Lower lobe of right lung (tissue), 2 donors: Measurements from ENCODE around the gene SLC38A11. TPM values are rescaled to one million over a fixed set of nuclear protein-coding genes. Genes with fewer than 3 reads are reported as not detected.
A peak's percentile ranks its signal among the peaks of the same experiment; 100 is the strongest.

ENCODE experiments used
- ATAC-seq, 2 donors: fragments of 200-7000 bp; cut with Tn5 transposase; one replicate each; pipeline ENCODE4 v1.9.1; 2020 to 2022; ENCODE audit warnings: mild to moderate bottlenecking in 2 of 2, moderate library complexity in 2 of 2
- DNase-seq: peaks from one replicate; pipeline ENCODE4 v3.0.0-alpha.2; 2020
- H3K27ac ChIP-seq: fragments of 200-600 bp; one replicate; pipeline ENCODE4 v1.8.0; 2022
- H3K27me3 ChIP-seq: fragments of 200-600 bp; one replicate; pipeline ENCODE4 v1.8.0; 2022; ENCODE audit warnings: low read depth
- H3K36me3 ChIP-seq: fragments of 200-600 bp; one replicate; pipeline ENCODE4 v1.8.0; 2022; ENCODE audit warnings: mild to moderate bottlenecking
- H3K4me1 ChIP-seq: fragments of 200-600 bp; one replicate; pipeline ENCODE4 v1.8.0; 2022
- H3K4me3 ChIP-seq: fragments of 200-600 bp; one replicate; pipeline ENCODE4 v1.8.0; 2022; ENCODE audit warnings: mild to moderate bottlenecking
- H3K9me3 ChIP-seq: fragments of 200-600 bp; one replicate; pipeline ENCODE4 v1.8.0; 2022
- intact Hi-C: fragments of 100-400 bp; cut with DNase I; formaldehyde crosslinking; loops from one replicate; pipeline ENCODE4 v1.11.0; 2022
- total RNA-seq: library from RNA; stranded (reverse); fragmentation: NEBNext Ultra II Directional; extraction: Animal tissue kit (Norgen Biotek cat#: 25700); gene quantifications from one replicate; pipeline ENCODE4 v1.2.1, GENCODE V29; 2021
- TF ChIP-seq, protein P1 (sequence below): fragments of 200-600 bp; IDR thresholded peaks from one replicate; pipeline ENCODE4 v1.8.0; 2022; ENCODE audit warnings: antibody characterized with exemption, mild to moderate bottlenecking
- donor health status: DM: no; HTN: yes; CAD: no; lungs with severe emphysema.

SLC38A11 gene
- total RNA-seq, 1 donor from 2014 or later, result 0.44 TPM

- H3K4me3 ChIP-seq, result no peak overlapping the region
- TF ChIP-seq, protein P1, sequence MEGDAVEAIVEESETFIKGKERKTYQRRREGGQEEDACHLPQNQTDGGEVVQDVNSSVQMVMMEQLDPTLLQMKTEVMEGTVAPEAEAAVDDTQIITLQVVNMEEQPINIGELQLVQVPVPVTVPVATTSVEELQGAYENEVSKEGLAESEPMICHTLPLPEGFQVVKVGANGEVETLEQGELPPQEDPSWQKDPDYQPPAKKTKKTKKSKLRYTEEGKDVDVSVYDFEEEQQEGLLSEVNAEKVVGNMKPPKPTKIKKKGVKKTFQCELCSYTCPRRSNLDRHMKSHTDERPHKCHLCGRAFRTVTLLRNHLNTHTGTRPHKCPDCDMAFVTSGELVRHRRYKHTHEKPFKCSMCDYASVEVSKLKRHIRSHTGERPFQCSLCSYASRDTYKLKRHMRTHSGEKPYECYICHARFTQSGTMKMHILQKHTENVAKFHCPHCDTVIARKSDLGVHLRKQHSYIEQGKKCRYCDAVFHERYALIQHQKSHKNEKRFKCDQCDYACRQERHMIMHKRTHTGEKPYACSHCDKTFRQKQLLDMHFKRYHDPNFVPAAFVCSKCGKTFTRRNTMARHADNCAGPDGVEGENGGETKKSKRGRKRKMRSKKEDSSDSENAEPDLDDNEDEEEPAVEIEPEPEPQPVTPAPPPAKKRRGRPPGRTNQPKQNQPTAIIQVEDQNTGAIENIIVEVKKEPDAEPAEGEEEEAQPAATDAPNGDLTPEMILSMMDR, result no peak
- H3K27me3 ChIP-seq, result no peaks in the 10 kb centered on the region
- no peak overlapping the region for H3K27ac ChIP-seq
- ATAC-seq (no peak), DNase-seq (no peak)
- no peaks in the 10 kb centered on the region for H3K9me3 ChIP-seq
- intact Hi-C loops, result no loop called here
- no peaks in the 10 kb centered on the region for H3K36me3 ChIP-seq
- no peaks in the 10 kb centered on the region for H3K4me1 ChIP-seq
Observed at GRCh38 chr2:164969909-164970690, 14.8 kb upstream of the SLC38A11 start.

DNA sequence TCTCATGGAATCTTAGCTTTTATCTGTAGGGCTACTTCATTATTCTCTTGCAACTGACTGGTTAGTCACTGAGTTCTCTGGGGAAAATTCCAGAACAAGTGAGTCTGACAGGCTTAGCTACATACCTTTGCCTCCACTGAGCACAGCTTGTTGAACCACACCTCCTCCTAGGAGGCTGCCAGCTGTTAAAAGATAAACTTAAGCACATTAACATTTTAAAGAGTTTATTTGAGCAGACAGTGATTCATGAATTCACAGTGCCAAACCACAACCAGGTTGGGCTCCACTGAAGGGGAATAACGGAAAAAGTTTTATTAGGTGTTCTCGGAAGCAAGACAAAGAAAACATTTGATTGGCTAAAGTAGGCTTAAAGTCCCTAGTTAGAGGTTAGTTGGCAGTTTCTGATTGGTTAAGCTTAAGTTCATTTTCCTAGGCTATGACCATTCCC, 12.5 kb upstream of the SLC38A11 start:
- H3K4me1 ChIP-seq, result no peaks in the 10 kb centered on the region
- TF ChIP-seq, protein P1, result no peak
- H3K4me3 ChIP-seq, result no peak overlapping the region
- no peaks in the 10 kb centered on the region for H3K9me3 ChIP-seq
- DNase-seq (no peak), ATAC-seq (peak; percentile 89 to 95)
- H3K36me3 ChIP-seq, result no peaks in the 10 kb centered on the region
- H3K27ac ChIP-seq, result no peak overlapping the region
- H3K27me3 ChIP-seq, result no peaks in the 10 kb centered on the region
- intact Hi-C loops, result no loop called here

DNA sequence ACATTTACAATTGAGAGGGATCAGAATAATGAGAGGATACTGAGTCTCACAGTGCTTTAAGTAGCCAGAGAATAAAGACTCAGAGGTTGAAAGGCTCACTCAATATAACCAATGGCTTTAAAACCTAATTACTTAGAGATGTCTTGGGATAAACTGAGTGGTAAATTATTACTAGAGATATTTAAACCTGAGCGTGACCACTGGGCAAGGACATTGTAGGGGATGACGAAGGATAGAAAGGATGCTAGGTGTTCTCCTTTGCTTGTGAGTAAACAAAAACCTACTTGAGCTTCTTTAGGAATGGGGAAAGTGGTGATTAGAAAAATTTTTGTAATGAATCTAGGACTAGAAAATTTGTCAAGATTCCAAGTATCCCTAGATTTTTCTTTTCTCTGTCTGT, 12.0 kb upstream of the SLC38A11 start:
- H3K4me3 ChIP-seq, result no peak overlapping the region
- no peaks in the 10 kb centered on the region for H3K9me3 ChIP-seq
- no peaks in the 10 kb centered on the region for H3K36me3 ChIP-seq
- intact Hi-C loops, result no loop called here
- no peaks in the 10 kb centered on the region for H3K27me3 ChIP-seq
- TF ChIP-seq, protein P1, result no peak
- H3K27ac ChIP-seq, result no peak overlapping the region
- no peak for DNase-seq
- no peaks in the 10 kb centered on the region for H3K4me1 ChIP-seq
- peak in 1 of 2 donors; percentile 59 for ATAC-seq

DNA sequence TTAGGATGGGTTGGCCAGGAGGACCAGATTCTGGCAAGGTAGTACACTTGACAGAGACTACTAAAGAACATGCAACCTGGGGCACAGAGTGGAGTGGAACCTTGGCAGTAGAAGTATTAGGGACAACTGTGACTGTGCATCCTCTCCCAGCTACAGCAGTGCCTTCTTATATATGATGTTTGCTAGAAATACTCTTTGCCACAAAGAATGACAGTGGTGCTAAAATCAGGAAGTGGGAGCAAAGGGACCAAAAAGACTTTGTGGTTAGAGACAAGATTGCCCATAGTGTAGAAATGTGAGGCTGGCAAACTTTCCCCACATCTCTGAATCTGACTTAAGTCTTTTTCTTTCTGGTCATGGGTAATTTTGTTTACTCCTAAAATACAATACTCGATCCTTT, 9.4 kb upstream of the SLC38A11 start:
- intact Hi-C loops, result no loop called here
- no peaks in the 10 kb centered on the region for H3K4me1 ChIP-seq
- no peak overlapping the region for H3K4me3 ChIP-seq
- H3K27ac ChIP-seq, result no peak overlapping the region
- H3K9me3 ChIP-seq, result no peaks in the 10 kb centered on the region
- no peaks in the 10 kb centered on the region for H3K36me3 ChIP-seq
- no peaks in the 10 kb centered on the region for H3K27me3 ChIP-seq
- no peak for ATAC-seq
- no peak for DNase-seq
- TF ChIP-seq, protein P1, result no peak

DNA sequence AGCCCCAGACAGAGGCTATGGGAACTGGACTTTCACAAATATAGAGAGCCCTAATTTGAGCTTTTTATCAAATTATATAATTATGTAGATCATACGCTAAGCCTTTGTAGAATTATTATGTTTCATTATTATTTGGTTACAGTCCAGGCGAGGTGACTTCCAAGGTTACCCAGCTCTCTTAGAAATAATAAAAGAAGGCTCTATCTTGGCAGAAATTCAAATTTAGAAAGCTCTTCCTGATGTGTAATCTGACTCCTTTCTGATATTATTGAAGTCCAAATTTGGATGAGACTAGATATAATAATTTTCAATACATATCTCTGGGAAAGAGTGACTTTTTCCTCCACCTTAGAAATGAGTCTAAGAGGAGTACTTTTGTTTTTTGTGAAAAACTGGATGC, 4.8 kb upstream of the SLC38A11 start:
- H3K9me3 ChIP-seq, result no peaks in the 10 kb centered on the region
- H3K4me1 ChIP-seq, result no peaks in the 10 kb centered on the region
- TF ChIP-seq, protein P1, result no peak
- DNase-seq, result no peak
- H3K36me3 ChIP-seq, result no peaks in the 10 kb centered on the region
- intact Hi-C loops, result no loop called here
- no peak overlapping the region for H3K27ac ChIP-seq
- peaks cover 5% of the 10 kb centered on the region for H3K27me3 ChIP-seq
- no peak overlapping the region for H3K4me3 ChIP-seq
- no peak for ATAC-seq
